ENCODE results near the gene MAFG. TPM values are rescaled to one million over a fixed set of nuclear protein-coding genes. Genes with fewer than 3 reads are reported as not detected.

The MAFG gene
- total RNA-seq, 2 experiments from 2014 or later: 22.7 to 33.6 TPM

DNA sequence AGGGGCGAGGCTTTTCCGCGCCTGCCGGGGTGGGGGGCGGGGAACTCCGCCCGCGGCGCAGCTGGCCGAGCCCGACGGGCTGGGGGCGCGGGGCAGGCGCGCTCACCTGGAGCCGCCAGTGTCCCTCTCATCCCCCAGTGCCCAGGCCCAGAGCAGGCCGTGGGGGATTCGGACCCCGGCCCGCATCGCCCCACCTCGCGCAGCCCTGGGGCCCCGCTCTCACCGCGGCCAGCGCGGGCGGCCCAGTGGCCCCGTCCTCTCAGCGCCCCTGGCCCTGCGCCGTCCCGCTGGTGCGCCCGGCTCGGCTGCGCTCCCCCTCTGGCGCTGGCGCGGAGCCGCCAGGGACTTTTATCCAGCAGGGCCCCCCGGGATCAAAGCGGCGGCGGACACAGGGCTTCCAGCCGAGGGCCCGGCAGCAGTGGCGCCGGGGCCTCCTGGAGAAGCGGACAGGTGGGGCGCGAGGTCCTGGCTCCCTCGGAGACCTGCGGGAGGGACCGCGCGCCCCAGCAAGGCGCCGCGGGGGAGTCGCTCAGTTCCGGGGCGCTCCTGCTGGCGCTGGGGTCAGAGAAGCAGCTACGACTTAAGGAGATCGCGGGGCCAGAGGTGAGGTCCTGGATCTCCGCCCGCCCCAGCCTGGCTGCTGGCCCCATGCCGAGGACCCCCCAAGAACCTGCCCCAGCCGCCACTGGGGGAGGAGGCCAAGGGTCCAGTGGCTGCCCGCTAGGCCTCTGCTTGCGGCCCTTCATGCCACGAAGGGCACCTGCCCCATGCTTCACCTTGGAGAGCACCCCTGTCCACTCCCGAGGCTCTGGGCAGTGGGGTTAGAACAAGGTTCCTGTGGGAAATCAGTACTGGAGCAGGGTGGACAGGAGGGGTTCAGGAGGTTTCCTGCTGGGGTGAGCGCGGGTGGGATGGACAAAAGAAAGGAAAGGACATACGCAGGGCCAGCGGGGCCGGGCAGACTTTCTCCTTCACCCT is 34.3 kb upstream of the MAFG start:
- Histone ChIP-seq H3K4me1 (ENCODE audit: insufficient read depth, low read length, poor library complexity, severe bottlenecking) (peaks cover 18% of the 10 kb centered on the region), H3K9me3 (ENCODE audit: low read length) (no peaks in the 10 kb centered on the region), H3K27ac (ENCODE audit: low read depth, low read length, poor library complexity, severe bottlenecking) (no peak overlapping the region), H3K9me2 (ENCODE audit: insufficient read depth, low read length) (no peaks in the 10 kb centered on the region), H3K4me2 (ENCODE audit: low read length) (no peak overlapping the region), H2AFZ (ENCODE audit: low read length) (no peak overlapping the region), H3K79me2 (ENCODE audit: insufficient read depth, low read depth, low read length) (no peaks in the 10 kb centered on the region), H3K36me3 (ENCODE audit: insufficient read depth, low read length) (no peaks in the 10 kb centered on the region), H3K4me3 (ENCODE audit: low read depth, low read length, poor library complexity, severe bottlenecking) (no peak overlapping the region), H4K20me1 (ENCODE audit: insufficient read depth, low read length) (no peaks in the 10 kb centered on the region)
- TF ChIP-seq, protein P1, sequence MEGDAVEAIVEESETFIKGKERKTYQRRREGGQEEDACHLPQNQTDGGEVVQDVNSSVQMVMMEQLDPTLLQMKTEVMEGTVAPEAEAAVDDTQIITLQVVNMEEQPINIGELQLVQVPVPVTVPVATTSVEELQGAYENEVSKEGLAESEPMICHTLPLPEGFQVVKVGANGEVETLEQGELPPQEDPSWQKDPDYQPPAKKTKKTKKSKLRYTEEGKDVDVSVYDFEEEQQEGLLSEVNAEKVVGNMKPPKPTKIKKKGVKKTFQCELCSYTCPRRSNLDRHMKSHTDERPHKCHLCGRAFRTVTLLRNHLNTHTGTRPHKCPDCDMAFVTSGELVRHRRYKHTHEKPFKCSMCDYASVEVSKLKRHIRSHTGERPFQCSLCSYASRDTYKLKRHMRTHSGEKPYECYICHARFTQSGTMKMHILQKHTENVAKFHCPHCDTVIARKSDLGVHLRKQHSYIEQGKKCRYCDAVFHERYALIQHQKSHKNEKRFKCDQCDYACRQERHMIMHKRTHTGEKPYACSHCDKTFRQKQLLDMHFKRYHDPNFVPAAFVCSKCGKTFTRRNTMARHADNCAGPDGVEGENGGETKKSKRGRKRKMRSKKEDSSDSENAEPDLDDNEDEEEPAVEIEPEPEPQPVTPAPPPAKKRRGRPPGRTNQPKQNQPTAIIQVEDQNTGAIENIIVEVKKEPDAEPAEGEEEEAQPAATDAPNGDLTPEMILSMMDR (conservative IDR thresholded peaks at IDR 0.05; ENCODE audit: low read length): no peak
- TF ChIP-seq EZH2phosphoT487 (IDR thresholded peaks at IDR 0.05; ENCODE audit: borderline replicate concordance, low read depth, low read length): no peak
- POLR2A ChIA-PET: no interaction called here
- BruUV-seq (replicated peaks): no TSS peak
- intact Hi-C loops (cut with micrococcal nuclease; ENCODE audit: unreplicated experiment): no loop called here
- CTCF ChIA-PET (ENCODE audit: unreplicated experiment): no interaction called here
- no peak for DNase-seq (ENCODE audit: low spot score)

DNA sequence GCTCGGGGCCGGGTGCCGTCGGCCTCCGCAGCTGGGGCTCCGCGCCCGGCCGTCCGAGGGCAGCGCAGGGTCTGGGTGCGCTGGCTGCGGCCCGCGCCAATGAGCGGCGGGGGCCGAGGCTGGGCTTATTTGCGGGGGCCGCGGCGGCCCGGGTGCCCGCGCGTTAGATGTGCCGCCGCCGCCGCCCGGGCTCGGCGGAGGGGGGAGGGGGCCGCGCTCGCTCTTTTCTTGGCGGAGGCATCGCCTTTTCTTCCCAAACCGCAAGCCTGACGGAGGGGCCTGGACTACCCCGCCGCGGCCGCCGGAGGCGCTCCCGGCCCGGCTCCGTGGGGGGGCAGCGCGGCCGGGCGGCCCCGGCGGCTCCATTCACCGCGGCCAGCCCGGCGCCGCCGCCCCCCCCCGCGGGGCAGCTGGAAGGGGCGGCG is 33.6 kb upstream of the MAFG start, which contains the start of gene NOTUM:
Gene NOTUM, minus strand, starts transcription at position 101 of the 425 bp plus-strand sequence. CDS start 278 bp downstream, outside the sequence.
- intact Hi-C loops (cut with micrococcal nuclease; ENCODE audit: unreplicated experiment): no loop called here
- Histone ChIP-seq H3K9me3 (ENCODE audit: low read length) (no peaks in the 10 kb centered on the region), H4K20me1 (ENCODE audit: insufficient read depth, low read length) (no peaks in the 10 kb centered on the region), H3K4me2 (ENCODE audit: low read length) (peak within 1 kb of the TSS; percentile 61), H3K4me1 (ENCODE audit: insufficient read depth, low read length, poor library complexity, severe bottlenecking) (peaks cover 11% of the 10 kb centered on the region), H3K36me3 (ENCODE audit: insufficient read depth, low read length) (no peaks in the 10 kb centered on the region), H3K79me2 (ENCODE audit: insufficient read depth, low read depth, low read length) (no peaks in the 10 kb centered on the region), H3K27ac (ENCODE audit: low read depth, low read length, poor library complexity, severe bottlenecking) (no peak within 1 kb of the TSS), H3K9me2 (ENCODE audit: insufficient read depth, low read length) (no peaks in the 10 kb centered on the region), H2AFZ (ENCODE audit: low read length) (peak within 1 kb of the TSS; percentile 71), H3K4me3 (ENCODE audit: low read depth, low read length, poor library complexity, severe bottlenecking) (peak within 1 kb of the TSS; percentile 58)
- BruUV-seq (replicated peaks): no TSS peak
- peak; percentile 39 for DNase-seq (ENCODE audit: low spot score)
- POLR2A ChIA-PET: no interaction called here
- TF ChIP-seq EZH2phosphoT487 (IDR thresholded peaks at IDR 0.05; ENCODE audit: borderline replicate concordance, low read depth, low read length): no peak
- TF ChIP-seq, protein P1 (conservative IDR thresholded peaks at IDR 0.05; ENCODE audit: low read length): peak; percentile 40; the same call in 1 of the 2 replicates
- CTCF ChIA-PET (ENCODE audit: unreplicated experiment): no interaction called here

All from OCI-LY7 (cell line).